Mucosa of descending colon (tissue), 3 donors: ENCODE measurements around the gene VSX1. TPM values are rescaled to one million over a fixed set of nuclear protein-coding genes. Genes with fewer than 3 reads are reported as not detected.

Experiments used
- ATAC-seq: fragments of 200-7000 bp; cut with Tn5 transposase; one replicate; pipeline ENCODE4 v1.9.1; 2020; ENCODE audit warnings: mild to moderate bottlenecking, moderate library complexity
- DNase-seq, 3 donors: peaks; one replicate each; pipeline ENCODE4 v3.0.0-alpha.2; 2020
- H3K36me3 ChIP-seq: fragments of 200-600 bp; one replicate; pipeline ENCODE4 v1.8.0; 2021; ENCODE audit warnings: low read depth, mild to moderate bottlenecking
- H3K4me1 ChIP-seq: fragments of 200-600 bp; one replicate; pipeline ENCODE4 v1.8.0; 2021; ENCODE audit warnings: low read depth, mild to moderate bottlenecking
- H3K4me3 ChIP-seq: fragments of 200-600 bp; one replicate; pipeline ENCODE4 v1.8.0; 2021; ENCODE audit warnings: mild to moderate bottlenecking
- H3K9me3 ChIP-seq: fragments of 200-600 bp; one replicate; pipeline ENCODE4 v1.8.0; 2021; ENCODE audit warnings: mild to moderate bottlenecking
- intact Hi-C, 2 donors: fragments of 100-400 bp; cut with DNase I in 1 of 2; cut with micrococcal nuclease in 1 of 2; formaldehyde crosslinking; loops; one replicate each; pipeline versions ENCODE4 v1.11.0 to v1.11.1; 2022; cut with DNase I, micrococcal nuclease
- total RNA-seq, 3 donors: library from RNA; stranded (reverse); fragmentation: NEBNext Ultra II Directional in 2 of 3; extraction: Animal tissue kit (Norgen Biotek cat#: 25700) in 2 of 3; gene quantifications; one replicate each; pipeline versions ENCODE4 v1.2.1 to v1.2.4, GENCODE V29; 2021 to 2023
- TF ChIP-seq, protein P1 (sequence below): fragments of 200-600 bp; IDR thresholded peaks from one replicate; pipeline ENCODE4 v1.8.0; 2022; ENCODE audit warnings: antibody characterized with exemption, mild to moderate bottlenecking
- donor health status: DM: no; HTN: no; CAD: no; lungs with moderate emphysema.
- donor health status: DM: no; HTN: no; CAD: no.
- donor health status: DM: no; HTN: yes; CAD: no.

Gene VSX1
- total RNA-seq, 3 donors from 2014 or later = 0.22 TPM; not detected in 2

- Histone ChIP-seq H3K36me3 (no peaks in the 10 kb centered on the region), H3K4me1 (no peaks in the 10 kb centered on the region), H3K4me3 (no peak overlapping the region), H3K9me3 (no peaks in the 10 kb centered on the region)
- TF ChIP-seq, protein P1, sequence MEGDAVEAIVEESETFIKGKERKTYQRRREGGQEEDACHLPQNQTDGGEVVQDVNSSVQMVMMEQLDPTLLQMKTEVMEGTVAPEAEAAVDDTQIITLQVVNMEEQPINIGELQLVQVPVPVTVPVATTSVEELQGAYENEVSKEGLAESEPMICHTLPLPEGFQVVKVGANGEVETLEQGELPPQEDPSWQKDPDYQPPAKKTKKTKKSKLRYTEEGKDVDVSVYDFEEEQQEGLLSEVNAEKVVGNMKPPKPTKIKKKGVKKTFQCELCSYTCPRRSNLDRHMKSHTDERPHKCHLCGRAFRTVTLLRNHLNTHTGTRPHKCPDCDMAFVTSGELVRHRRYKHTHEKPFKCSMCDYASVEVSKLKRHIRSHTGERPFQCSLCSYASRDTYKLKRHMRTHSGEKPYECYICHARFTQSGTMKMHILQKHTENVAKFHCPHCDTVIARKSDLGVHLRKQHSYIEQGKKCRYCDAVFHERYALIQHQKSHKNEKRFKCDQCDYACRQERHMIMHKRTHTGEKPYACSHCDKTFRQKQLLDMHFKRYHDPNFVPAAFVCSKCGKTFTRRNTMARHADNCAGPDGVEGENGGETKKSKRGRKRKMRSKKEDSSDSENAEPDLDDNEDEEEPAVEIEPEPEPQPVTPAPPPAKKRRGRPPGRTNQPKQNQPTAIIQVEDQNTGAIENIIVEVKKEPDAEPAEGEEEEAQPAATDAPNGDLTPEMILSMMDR = no peak
- no peak for ATAC-seq
- intact Hi-C loops = no loop called here
- no peak for DNase-seq
Observed at GRCh38 chr20:25097498-25097897, 15.6 kb upstream of the VSX1 start.

- intact Hi-C loops = no loop called here
- TF ChIP-seq, protein P1 = no peak
- Histone ChIP-seq H3K36me3 (no peaks in the 10 kb centered on the region), H3K4me1 (no peaks in the 10 kb centered on the region), H3K4me3 (no peak overlapping the region), H3K9me3 (no peaks in the 10 kb centered on the region)
- DNase-seq (peak; percentile 53 to 80 (median 60)), ATAC-seq (peak; percentile 93)
Observed at GRCh38 chr20:25090492-25091429, 8.8 kb upstream of the VSX1 start.

DNA sequence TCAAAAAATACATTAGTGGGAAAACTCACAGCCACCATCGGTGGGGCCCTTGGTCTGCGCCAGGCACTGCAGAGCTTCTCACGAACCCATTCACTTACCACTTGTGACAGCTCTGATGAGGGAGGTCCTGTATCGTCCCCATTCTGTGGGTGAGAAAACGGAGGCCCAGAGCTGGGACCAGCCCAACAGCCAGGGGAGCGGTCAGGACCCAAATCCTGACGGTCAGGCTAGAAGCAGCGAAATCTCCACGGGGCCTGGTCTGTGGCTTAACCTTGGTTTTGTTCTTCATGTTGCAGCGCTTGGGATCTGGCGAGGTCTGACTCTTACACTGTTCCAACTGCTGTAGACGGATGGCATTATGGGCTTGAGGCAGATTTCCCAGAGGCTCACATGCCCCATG, 7.7 kb upstream of the VSX1 start:
- H3K4me3 ChIP-seq = no peak overlapping the region
- TF ChIP-seq, protein P1 = no peak
- ATAC-seq (no peak), DNase-seq (no peak)
- no peaks in the 10 kb centered on the region for H3K9me3 ChIP-seq
- no peaks in the 10 kb centered on the region for H3K4me1 ChIP-seq
- intact Hi-C loops = loop anchor here in 1 of 2 donors (10.0 kb wide), 1 partner anchor 85 kb away; no protein-coding TSS in a partner anchor
- H3K36me3 ChIP-seq = no peaks in the 10 kb centered on the region

- Histone ChIP-seq H3K4me1 (peaks cover 3% of the 10 kb centered on the region), H3K4me3 (no peak overlapping the region), H3K9me3 (no peaks in the 10 kb centered on the region), H3K36me3 (no peaks in the 10 kb centered on the region)
- ATAC-seq (no peak), DNase-seq (no peak)
- TF ChIP-seq, protein P1 = no peak
- intact Hi-C loops = loop anchor here in 1 of 2 donors (10.0 kb wide), 1 partner anchor 86 kb away; no protein-coding TSS in a partner anchor
Observed at GRCh38 chr20:25089096-25089495, 7.2 kb upstream of the VSX1 start.

GRCh38 chr20:25088267-25088666, 6.3 kb upstream of the VSX1 start:
- DNase-seq (no peak), ATAC-seq (no peak)
- no peak overlapping the region for H3K4me3 ChIP-seq
- TF ChIP-seq, protein P1 = no peak
- H3K9me3 ChIP-seq = no peaks in the 10 kb centered on the region
- intact Hi-C loops = loop anchor here in 1 of 2 donors (10.0 kb wide), 1 partner anchor 87 kb away; no protein-coding TSS in a partner anchor
- H3K36me3 ChIP-seq = no peaks in the 10 kb centered on the region
- H3K4me1 ChIP-seq = peaks cover 7% of the 10 kb centered on the region
